HUES64 (cell line): ENCODE results near the gene TMEM223.

Experiments
- H3K27ac ChIP-seq: 2 replicates; pipeline ENCODE4 v1.7.0; 2013; ENCODE audit warnings: low read depth, low read length, inconsistent platforms
- H3K27me3 ChIP-seq: 2 replicates; pipeline ENCODE4 v1.6.1; 2013; ENCODE audit warnings: mild to moderate bottlenecking, low read length; ENCODE audit not compliant: insufficient read depth
- H3K36me3 ChIP-seq: 2 replicates; pipeline ENCODE4 v1.6.1; 2013; ENCODE audit warnings: mild to moderate bottlenecking, low read length; ENCODE audit not compliant: insufficient read depth
- H3K4me1 ChIP-seq: 2 replicates; pipeline ENCODE4 v1.6.1; 2013; ENCODE audit warnings: mild to moderate bottlenecking, low read length, moderate library complexity; ENCODE audit not compliant: insufficient read depth
- H3K4me3 ChIP-seq: 2 replicates; pipeline ENCODE4 v1.5.1; 2013; ENCODE audit warnings: mild to moderate bottlenecking, low read length, moderate library complexity
- H3K9ac ChIP-seq: 2 replicates; pipeline ENCODE4 v1.6.1; 2013; ENCODE audit warnings: mild to moderate bottlenecking, low read depth, low read length
- H3K9me3 ChIP-seq: 2 replicates; pipeline ENCODE4 v1.6.1; 2013; ENCODE audit warnings: low read depth, low read length; ENCODE audit not compliant: insufficient read depth
- WGBS: fragments of 150-250, 120-280 bp; methylation state at CpG from one replicate; pipeline ENCODE4 v1.1.7; 2013; ENCODE audit warnings: missing lambda C conversion rate; 5-methylcytosine and 5-hydroxymethylcytosine counted together

TMEM223 gene

DNA sequence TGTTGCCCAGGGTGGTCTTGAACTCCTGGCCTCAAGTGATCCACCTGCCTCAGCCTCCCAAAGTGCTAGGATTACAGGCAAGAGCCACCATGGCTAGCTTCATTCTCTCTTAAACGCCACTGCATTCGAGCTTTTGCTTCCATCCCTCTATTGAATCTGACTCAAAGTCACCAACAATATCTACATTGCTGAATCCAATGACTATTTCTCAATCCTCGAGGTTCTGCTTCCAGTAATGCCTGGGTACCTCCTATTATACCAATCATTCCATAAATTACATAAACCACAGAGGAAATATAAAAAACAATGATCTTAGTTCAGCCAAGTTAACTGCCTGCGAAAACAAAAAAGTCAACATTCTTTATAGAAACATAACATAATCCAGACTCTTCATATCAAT lies 25.3 kb upstream of the TMEM223 start:
- Histone ChIP-seq H3K4me1 (no peaks in the 10 kb centered on the region), H3K27ac (no peak overlapping the region), H3K9ac (no peak overlapping the region), H3K9me3 (no peaks in the 10 kb centered on the region), H3K36me3 (peaks cover 47% of the 10 kb centered on the region), H3K27me3 (no peaks in the 10 kb centered on the region), H3K4me3 (no peak overlapping the region)
- 95% methylated on average over 4 of the region's 4 CpGs for WGBS

DNA sequence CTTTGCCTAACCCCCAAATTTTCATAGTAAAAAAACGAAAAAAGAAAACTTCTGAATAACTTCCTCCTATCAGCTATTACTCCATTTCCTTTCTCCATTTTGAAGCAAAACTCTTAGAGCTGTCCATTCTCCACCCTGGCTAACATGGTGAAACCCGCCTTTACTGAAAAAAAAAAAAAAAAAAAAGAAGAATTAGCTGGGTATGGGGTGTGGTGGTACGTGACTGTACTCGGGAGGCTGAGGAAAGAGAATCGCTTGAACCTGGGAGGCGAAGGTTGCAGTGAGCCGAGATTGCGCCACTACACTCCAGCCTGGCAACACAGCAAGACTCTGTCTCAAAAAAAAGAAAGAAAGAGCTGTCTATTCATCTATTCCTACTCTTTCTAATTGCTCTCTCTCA lies 24.8 kb upstream of the TMEM223 start:
- Histone ChIP-seq H3K27me3 (no peaks in the 10 kb centered on the region), H3K9ac (no peak overlapping the region), H3K4me1 (no peaks in the 10 kb centered on the region), H3K27ac (no peak overlapping the region), H3K4me3 (no peak overlapping the region), H3K9me3 (no peaks in the 10 kb centered on the region), H3K36me3 (peaks cover 41% of the 10 kb centered on the region)
- WGBS, result 96% methylated on average over 8 of the region's 8 CpGs

DNA sequence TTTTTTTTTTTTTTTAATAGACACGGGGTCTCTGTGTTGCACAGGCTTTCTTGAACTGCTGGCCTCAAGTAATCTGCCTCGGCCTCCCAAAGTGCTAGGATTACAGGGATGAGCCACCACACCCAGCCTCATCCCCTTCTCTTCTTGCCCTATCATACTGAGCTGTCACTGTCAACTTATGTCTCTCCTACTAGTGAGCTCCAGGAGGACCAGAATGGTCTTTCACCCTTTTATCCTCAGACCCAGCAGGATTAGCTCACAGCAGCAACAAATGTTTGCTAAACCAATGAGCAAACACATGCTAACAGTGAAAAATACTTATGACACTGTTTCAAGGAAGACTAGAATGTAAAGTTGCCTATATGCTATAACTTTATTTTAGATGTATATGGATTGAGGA lies 19.9 kb upstream of the TMEM223 start:
- WGBS, result 95% methylated on average over 2 of the region's 2 CpGs
- Histone ChIP-seq H3K27me3 (no peaks in the 10 kb centered on the region), H3K4me1 (no peaks in the 10 kb centered on the region), H3K9me3 (no peaks in the 10 kb centered on the region), H3K4me3 (no peak overlapping the region), H3K27ac (no peak overlapping the region), H3K36me3 (peaks cover 8% of the 10 kb centered on the region), H3K9ac (no peak overlapping the region)

DNA sequence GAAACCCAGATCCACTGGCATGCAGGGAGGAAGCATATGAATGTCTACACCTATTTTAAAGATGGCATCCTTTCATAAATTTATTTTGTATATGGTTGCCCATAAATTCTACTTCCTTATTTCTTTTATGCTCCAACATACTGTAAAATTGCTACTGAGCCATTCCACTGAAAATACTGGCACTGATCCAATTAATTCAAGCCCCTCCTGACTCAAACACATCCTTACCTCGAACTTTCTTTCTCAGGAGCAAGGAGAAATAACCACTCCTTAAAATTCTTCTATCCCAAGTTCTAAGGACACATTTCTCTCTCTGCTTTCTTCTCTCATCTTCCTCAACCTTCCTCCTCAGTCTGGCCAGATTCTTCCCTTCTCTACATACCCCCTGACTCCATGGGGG lies 18.9 kb upstream of the TMEM223 start:
- Histone ChIP-seq H3K27ac (no peak overlapping the region), H3K9ac (no peak overlapping the region), H3K36me3 (peaks cover under 1% of the 10 kb centered on the region), H3K4me3 (no peak overlapping the region), H3K9me3 (no peaks in the 10 kb centered on the region), H3K27me3 (no peaks in the 10 kb centered on the region), H3K4me1 (peaks cover 6% of the 10 kb centered on the region; the same call in 1 of the 2 replicates)
- WGBS, result 94% methylated on average over 1 of the region's 1 CpG

DNA sequence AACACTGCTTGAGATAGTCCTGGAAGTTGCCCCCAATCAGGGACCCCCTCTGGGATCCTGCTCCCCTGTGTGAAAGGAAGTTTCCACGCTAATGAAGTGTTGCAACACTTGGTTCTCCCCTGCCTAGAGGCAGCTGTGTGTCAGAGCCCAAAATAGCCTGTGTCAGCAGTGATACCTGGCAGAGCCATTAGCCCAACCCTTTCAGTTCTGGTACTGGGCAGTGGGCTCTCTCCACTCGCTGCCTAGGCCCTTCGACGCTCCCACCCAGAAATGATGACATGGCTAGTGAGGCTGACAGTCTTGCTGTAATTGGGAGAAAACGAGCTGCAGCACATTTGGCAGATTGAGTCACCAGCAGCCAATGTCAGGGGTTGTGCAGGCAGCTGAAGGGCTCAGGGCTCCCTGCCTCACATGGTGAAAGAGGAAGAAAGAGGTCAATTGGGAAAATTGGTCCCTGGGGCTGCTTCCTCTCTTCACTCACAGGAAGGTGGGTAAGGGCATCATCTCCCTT lies 14.9 kb upstream of the TMEM223 start:
- H3K27ac ChIP-seq, result peak overlapping the region; percentile 53; the same call in 1 of the 2 replicates
- peaks cover 13% of the 10 kb centered on the region for H3K4me1 ChIP-seq
- H3K36me3 ChIP-seq, result peaks cover 21% of the 10 kb centered on the region
- WGBS, result 78% methylated on average over 5 of the region's 5 CpGs
- no peak overlapping the region for H3K9ac ChIP-seq
- no peaks in the 10 kb centered on the region for H3K9me3 ChIP-seq
- no peaks in the 10 kb centered on the region for H3K27me3 ChIP-seq
- peak overlapping the region; percentile 90 for H3K4me3 ChIP-seq

DNA sequence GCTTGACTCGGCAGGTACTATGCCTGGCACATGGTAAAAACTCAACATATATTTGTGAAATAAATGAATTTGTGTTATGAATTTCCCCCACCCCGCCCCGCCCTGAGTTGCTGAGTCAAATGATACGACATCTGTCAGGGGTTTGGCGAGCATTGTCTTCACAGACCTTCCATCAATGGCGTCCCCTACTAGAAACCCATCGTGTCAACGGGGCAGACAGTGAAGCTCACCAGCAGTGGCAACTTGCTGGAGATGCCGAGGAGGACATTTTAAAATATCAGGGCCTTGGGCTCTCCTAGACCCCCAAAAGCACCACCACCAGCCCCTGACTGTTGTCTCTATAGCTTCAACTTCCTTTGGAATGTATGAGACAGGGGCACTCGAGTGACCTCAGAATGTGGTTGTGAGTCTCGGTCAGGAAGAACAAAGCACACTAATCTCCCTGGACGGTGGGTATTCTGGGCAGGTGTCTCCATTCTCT lies 14.2 kb upstream of the TMEM223 start:
- H3K4me3 ChIP-seq, result peak overlapping the region; percentile 90
- H3K4me1 ChIP-seq, result peaks cover 13% of the 10 kb centered on the region
- 31% methylated on average over 12 of the region's 12 CpGs for WGBS
- H3K27me3 ChIP-seq, result no peaks in the 10 kb centered on the region
- H3K36me3 ChIP-seq, result peaks cover 27% of the 10 kb centered on the region
- peak overlapping the region; percentile 84 for H3K9ac ChIP-seq
- H3K27ac ChIP-seq, result peak overlapping the region; percentile 84
- no peaks in the 10 kb centered on the region for H3K9me3 ChIP-seq

DNA sequence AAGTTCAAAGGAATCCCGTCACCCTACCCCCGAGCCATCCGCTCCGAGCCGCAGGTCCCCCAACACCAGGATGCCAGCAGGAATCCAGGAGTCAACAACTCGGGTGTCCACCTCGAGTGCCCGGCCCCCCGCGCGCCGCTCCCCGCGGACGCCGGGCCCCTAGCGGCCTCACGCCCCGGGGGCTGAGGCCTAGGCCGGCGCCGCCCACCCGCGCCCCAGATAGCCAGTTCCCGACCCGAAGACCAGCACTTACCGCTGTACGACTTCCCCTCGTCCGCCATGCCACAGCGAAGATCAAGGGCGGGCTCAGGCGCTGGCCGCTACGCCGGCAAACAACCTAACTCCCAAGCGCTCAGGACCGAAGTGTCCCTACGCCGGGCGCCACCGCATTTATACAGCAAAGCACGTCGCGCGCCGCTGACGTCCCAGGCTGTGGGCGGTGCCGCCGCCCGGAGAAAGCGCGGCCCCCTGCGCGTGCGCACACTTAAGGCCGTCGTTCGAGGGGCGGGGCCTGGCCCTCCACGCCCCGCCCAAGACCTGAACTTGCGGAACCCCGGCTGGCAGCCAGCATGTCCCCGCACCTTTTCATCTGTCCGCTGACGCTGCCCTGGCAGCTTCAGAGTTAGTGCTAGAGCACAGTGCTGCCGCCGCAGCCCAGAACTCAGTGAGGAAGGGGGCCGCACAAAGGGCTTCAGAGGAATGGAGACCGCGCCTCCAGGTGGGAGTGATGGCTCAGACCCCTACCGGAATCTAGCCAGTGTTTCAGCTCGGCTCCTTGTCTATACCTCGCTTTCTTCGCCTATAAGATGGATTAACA lies 13.5 kb upstream of the TMEM223 start, which contains the start of gene NXF1:
NXF1 (minus strand) TSS at position 365 of the 817 bp plus-strand sequence; CDS start at position 281, 84 bp downstream.
- no peaks in the 10 kb centered on the region for H3K27me3 ChIP-seq
- H3K9me3 ChIP-seq, result no peaks in the 10 kb centered on the region
- peaks cover 13% of the 10 kb centered on the region for H3K4me1 ChIP-seq
- H3K4me3 ChIP-seq, result peak within 1 kb of the TSS; percentile 90
- H3K36me3 ChIP-seq, result peaks cover 35% of the 10 kb centered on the region
- whole genome bisulfite sequencing, result under 1% methylated on average over 77 of the region's 77 CpGs
- peak within 1 kb of the TSS; percentile 84 for H3K27ac ChIP-seq
- H3K9ac ChIP-seq, result peak within 1 kb of the TSS; percentile 85

DNA sequence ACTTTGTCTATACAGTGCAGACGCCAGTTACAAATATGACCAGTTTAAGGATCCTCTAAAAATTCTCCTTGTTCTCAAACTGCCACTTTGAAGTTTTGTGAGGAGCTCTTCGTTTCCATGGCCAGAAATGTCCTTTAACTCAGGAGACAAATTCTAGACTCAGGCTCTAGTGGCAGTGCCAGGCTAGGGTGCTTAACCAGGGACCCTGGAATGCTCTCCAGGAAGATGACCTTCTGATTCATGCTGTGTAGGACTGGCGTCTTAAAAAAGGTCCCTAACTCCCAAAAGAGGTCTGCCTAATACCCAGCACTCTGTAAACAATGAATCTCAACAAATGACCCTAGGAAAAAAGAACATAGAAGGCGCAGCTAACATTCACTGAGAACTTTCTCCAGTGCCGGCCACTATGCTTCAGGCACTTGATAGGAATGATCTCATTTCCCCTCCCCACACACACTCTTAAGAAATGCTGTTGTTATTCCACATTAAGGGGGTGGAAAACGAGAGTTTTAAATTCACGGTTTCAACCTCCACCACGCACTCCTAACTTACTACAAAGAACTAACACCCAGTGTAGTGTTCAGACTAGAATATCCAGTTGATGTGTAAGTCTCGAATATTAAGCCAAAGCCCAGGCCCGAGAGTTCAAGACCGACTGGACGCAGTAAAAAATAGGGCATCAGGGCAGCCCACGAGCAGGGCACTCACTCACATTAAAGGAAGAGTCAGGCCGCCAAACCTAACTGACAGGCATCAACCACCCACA lies 12.7 kb upstream of the TMEM223 start:
- Histone ChIP-seq H3K27ac (no peak overlapping the region), H3K36me3 (peaks cover 43% of the 10 kb centered on the region), H3K27me3 (no peaks in the 10 kb centered on the region), H3K9ac (peak overlapping the region; percentile 85), H3K9me3 (no peaks in the 10 kb centered on the region), H3K4me1 (peaks cover 13% of the 10 kb centered on the region), H3K4me3 (peak overlapping the region; percentile 90)
- 15% methylated on average over 11 of the region's 14 CpGs for WGBS

DNA sequence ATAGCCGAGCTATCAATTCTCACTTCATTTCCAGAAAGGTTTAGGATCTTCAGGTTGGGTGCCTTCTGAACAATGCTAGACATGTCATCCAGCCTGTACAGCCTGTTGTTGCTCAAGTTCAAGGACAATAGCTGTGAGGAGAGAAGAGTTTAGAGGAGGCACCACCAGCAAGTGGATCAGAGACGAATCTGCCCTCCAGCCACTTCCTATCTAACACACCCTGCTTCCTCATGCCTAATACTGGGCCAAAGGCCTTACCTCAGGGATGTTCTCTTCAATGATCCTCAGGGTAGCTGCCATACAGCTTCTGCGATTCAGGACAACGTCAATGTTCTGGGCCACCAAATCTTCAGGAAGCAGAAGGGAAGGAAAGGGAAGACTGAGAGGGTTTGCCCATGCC lies 9.3 kb upstream of the TMEM223 start:
- H3K36me3 ChIP-seq, result peaks cover 77% of the 10 kb centered on the region
- no peaks in the 10 kb centered on the region for H3K27me3 ChIP-seq
- peaks cover 9% of the 10 kb centered on the region for H3K4me1 ChIP-seq
- H3K27ac ChIP-seq, result no peak overlapping the region
- H3K4me3 ChIP-seq, result no peak overlapping the region
- 91% methylated on average over 4 of the region's 4 CpGs for whole genome bisulfite sequencing
- H3K9me3 ChIP-seq, result no peaks in the 10 kb centered on the region
- H3K9ac ChIP-seq, result no peak overlapping the region

DNA sequence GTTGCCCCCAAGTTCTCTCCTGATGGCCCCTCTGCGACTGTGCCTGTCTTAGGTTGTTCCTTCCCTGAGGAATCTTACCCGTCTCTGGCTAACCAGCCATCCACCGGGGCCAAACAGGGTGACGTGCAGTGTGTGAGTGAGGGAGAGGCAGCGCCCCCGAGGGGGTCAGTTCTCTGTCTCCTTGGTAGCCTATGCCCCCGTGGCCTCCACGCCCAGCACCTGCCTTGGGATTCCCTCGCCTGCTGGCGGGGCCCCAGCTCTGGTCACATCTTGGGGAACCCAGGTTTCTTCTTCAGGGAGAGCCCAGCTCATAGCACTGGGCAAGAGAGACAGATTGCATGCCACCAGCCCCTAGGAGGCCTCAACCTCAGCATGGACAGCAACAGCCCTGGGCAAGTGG lies 7.7 kb upstream of the TMEM223 start:
- Histone ChIP-seq H3K4me1 (peaks cover 7% of the 10 kb centered on the region; the same call in 1 of the 2 replicates), H3K9ac (no peak overlapping the region), H3K9me3 (no peaks in the 10 kb centered on the region), H3K4me3 (no peak overlapping the region), H3K27me3 (no peaks in the 10 kb centered on the region), H3K36me3 (peaks cover 92% of the 10 kb centered on the region), H3K27ac (no peak overlapping the region)
- WGBS, result 92% methylated on average over 10 of the region's 10 CpGs

DNA sequence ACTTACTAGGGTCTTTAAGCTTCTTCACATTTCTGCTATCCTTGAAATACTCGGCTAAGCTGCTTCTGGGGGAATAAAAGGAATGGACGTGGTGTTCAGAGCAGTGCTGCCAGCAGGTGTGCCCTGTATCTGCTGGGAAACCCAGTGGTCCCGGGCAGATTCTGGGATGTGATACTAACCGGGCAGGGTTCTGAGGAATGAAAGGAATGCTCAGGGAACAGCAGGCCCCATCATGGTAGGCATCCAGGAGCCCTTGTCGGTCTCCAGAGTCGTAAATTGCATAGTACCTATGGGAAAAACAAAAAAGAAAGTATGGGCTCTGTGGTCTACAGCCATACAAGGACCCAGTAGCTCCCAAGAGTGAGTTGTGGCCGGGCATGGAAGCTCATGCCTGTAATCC lies 4.5 kb upstream of the TMEM223 start:
- Histone ChIP-seq H3K27me3 (no peaks in the 10 kb centered on the region), H3K36me3 (peaks cover 90% of the 10 kb centered on the region), H3K4me3 (no peak overlapping the region), H3K9ac (no peak overlapping the region), H3K27ac (no peak overlapping the region), H3K4me1 (peaks cover 2% of the 10 kb centered on the region; the same call in 1 of the 2 replicates), H3K9me3 (no peaks in the 10 kb centered on the region)
- WGBS, result 89% methylated on average over 7 of the region's 7 CpGs
